Measurements from ENCODE around the gene ACOT8.
"Not testable (repeated sequence)": the region's sequence is repeated elsewhere in the genome, so short reads cannot be mapped to it uniquely, and the experiment has no call there.

DNA sequence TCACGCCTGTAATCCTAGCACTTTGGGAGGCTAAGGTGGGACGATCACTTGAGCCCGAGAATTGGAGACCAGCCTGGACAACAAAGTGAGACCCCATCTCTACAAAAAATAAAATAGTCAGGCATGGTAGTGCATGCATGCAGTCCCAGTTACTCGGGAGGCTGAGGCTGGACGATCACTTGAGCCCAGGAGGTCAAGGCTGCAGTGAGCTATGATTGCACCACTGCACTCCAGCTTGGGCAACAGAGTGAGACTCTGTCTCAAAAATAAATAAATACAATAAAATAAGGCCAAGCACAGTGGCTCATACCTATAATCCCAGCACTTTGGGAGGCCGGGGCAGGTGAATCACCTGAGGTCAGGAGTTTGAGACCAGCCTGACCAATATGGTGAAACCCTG lies 44.1 kb upstream of the ACOT8 start:
- not testable (repeated sequence) for TF ChIP-seq EZH2 (IDR thresholded peaks at IDR 0.05; ENCODE audit: insufficient read depth, poor library complexity, severe bottlenecking); EZH2phosphoT487 (IDR thresholded peaks at IDR 0.05; ENCODE audit: insufficient read depth, low read depth)

Data from GM23248 (cell line).